NCI-H128 (cell line): Measurements from ENCODE around the gene ABTB2.
"Not testable (repeated sequence)": the region's sequence is repeated elsewhere in the genome, so short reads cannot be mapped to it uniquely, and the experiment has no call there.

Experiments
- DNase-seq: peaks from one replicate; lab custom pipeline; 2025; ENCODE audit not compliant: unreplicated experiment; lab: John Stamatoyannopoulos, UW

The ABTB2 gene

GRCh38 chr11:34357701-34358257 lies at the start of gene ABTB2:
Gene ABTB2, minus strand, starts transcription at chr11:34358010.
- peak; percentile 91 for DNase-seq

- no peak for DNase-seq
Observed at GRCh38 chr11:34407121-34407813, 49.5 kb upstream of the ABTB2 start.

GRCh38 chr11:34406413-34406812 lies 48.6 kb upstream of the ABTB2 start:
- no peak for DNase-seq

DNA sequence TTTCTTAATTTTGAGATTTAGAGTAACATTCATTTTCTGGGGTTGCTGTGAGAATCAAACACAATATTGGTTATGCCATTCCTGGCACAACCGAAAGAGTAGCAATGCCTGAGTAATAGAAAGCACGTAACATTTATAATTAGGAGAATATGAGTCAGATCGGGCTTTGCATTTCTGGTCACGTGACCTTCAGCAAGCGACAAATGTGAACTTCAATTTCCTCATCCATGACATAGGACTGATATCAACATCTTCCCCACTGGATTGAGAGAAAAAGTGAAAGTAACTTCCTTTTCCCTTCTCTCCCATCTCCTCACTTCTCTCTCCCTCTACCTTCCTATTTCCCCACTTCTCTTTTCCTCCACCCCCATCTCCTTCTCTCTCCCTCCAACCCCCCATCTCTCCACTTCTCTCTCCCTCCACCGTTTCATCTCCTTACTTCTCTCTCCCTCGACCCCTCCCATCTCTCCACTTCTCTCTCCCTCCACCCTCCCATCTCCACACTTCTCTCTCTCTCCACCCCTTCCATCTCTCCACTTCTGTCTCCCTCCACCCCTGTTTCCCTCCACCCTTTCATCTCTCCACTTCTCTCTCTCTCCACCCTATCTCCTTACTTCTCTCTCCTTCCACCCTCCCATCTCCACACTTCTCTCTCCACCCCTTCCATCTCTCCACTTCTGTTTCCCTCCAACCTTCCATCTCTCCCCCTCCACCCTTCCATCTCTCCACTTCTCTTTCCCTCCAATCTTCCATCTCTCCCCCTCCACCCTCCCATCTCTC lies 47.5 kb upstream of the ABTB2 start:
- no peak for DNase-seq

DNA sequence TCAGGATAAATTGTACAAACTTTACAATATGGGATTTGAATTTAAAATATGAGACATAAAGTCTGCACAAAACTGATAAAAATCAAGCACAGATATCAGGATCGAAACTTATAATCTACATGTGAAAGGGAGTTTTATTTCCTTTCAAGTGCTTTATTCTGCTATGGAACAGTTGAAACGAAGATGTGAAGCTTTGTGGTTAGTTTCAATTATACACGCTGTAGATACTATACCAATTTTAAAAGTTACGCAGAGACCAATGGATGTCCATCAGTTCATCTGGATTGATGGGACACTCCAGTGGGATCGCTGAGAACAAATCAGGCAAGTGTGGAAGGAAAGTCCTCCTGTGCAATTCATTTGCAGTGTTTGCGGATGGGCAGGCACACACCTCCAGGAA lies 46.5 kb upstream of the ABTB2 start:
- no peak for DNase-seq

DNA sequence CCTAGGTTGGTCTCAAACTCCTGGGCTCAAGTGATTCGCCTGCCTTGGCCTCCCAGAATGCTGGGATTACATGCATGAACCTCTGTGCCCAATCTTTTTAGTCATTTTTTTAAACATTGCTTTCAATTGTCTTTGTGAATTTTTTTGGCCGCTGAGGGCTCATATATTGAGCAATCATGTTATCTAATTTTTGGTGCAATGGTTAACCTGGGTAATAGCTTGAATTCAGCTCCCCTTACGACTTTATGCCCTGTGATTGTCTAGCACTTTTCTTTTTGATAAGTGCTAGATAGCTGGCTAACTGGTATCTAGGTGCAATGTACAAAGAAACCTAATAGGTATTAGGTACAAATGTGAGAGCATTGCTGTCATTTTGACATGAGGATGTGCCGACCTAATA lies 45.6 kb upstream of the ABTB2 start:
- DNase-seq: no peak

DNA sequence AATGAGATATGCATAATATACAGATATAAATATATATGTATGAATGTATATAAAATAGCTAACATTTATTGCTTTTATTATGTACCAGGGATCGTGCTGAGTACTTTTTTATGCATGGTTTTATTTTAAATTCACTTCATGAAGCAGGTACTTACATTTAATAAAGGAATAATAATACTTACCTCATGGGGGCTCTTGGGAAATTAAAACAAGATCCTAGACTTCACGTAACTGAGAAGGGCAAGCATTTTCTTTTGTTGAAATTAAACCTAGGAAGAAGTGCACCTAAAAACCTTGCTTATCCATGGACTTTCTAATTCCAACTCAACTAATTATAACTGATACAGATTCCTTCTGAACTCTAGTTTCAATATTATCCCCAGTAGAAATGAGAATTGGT lies 40.0 kb upstream of the ABTB2 start:
- DNase-seq: no peak

- no peak for DNase-seq
Observed at GRCh38 chr11:34397120-34397519, 39.3 kb upstream of the ABTB2 start.

GRCh38 chr11:34395916-34396550 lies 38.2 kb upstream of the ABTB2 start:
- DNase-seq: no peak

DNA sequence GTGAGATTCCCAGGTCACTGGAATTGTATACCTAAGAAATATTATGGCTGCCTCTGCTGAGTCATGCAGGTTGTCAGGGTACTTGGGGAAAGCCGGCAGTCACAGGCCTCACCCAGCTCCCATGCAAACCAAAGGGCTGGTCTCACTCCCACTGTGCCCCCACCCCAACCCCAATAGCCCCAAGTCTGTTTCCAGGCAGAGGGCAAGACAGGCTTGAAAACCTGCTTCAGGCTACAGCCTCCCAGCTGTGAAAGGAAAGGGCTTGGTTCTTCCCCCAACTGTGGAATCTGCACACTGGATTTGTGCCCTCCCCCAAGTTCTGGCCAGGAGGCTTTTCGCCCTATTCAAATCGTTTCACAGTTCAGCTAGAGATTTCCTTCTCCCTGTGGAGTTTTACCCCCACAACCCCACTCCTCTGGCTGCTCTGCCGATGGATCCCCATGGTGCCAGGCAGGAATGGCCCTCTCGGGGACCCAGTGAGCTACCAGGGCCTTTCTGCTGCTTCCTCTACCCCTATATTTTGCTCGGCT lies 37.0 kb upstream of the ABTB2 start:
- DNase-seq: no peak

GRCh38 chr11:34387653-34388052 lies 29.8 kb upstream of the ABTB2 start:
- no peak for DNase-seq

DNA sequence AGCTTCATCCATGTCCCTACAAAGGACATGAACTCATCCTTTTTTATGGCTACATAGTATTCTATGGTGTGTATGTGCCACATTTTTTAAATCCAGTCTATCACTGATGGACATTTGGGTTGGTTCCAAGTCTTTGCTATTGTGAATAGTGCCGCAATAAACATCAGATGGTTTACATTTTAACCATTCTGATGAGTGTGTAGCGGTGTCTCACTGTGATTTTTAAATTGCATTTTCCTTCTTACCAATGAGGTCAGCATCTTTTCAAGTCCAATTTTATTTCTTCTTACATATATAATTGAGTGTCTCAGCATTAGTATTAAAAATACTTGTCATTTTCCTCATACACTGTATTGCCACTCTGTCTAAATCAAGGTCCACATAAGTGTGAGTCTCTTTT lies 28.5 kb upstream of the ABTB2 start:
- not testable (repeated sequence) for DNase-seq

GRCh38 chr11:34382532-34383276 lies 24.9 kb upstream of the ABTB2 start:
- no peak for DNase-seq

DNA sequence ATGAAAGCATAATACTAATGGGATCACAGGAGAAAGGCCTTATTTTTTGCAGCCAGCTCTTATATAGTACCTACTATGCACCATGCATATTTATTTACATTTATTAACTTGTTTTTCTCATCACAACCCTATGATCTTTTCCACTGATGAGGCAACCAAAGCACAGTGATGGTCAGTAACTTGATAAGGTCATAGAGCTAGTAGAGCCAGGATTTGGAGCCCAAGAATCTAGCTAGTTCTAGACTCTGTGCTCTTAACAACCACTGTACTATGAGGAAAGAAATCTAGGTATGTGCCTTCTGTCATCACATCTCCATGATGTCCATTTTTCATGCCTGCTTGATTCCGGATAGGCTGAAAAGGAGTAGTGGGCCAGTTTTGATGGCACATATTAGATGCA lies 24.0 kb upstream of the ABTB2 start:
- no peak for DNase-seq

GRCh38 chr11:34380696-34381095 lies 22.9 kb upstream of the ABTB2 start:
- DNase-seq: no peak

- no peak for DNase-seq
Observed at GRCh38 chr11:34379539-34379938, 21.7 kb upstream of the ABTB2 start.

DNA sequence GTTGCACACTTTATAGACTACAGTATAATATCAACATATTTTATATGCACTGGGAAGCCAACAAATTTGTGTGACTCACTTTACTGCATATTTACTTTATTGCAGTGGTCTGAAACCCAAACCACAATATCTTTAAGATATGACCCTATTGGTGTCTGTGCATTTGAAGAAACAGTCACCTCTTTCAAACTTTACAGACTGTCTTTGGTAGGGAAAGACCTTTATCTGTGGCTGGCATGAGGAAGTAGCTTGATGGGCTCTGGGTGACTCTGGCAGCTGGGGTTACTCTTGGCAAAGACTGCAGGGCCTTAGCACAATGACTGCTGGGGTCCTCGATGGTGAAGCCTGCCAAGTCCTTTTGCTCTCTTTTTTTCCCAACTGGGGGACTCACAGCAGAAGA lies 21.3 kb upstream of the ABTB2 start:
- DNase-seq: no peak

DNA sequence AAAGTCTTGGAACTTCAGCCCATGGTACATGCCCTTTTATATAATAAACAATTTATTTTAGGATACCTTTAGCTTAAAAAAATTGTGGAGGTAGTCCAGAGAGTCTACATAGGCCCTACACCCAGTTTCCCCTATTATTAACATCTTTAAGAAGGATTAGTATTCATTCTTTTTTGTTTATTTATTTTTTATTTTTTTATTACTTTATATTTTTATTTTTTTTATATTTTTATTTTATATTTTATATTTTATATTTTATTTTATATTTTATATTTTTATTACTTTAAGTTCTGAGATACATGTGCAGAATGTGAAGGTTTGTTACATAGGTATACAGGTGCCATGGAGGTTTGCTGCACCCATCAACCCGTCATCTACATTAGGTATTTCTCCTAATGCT lies 15.9 kb upstream of the ABTB2 start:
- no peak for DNase-seq

DNA sequence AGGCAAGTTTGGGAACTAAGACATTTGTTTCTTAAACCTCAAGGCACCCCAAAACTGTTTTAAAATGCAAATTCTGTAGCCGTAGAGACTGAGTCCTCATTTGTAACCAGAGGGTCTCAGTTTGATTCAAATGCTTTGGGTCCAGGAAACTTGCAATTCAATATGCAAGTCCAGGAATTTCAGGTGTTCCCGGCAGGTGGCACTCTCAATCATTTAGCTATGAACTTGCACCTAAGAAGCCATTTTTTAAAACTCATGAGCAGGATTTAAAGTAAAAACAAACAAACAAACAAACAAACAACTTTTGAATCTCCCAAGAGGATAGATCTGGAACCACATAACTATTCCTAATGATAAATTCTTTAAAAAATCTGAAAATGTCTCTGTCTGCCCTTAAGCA lies 8.7 kb upstream of the ABTB2 start:
- DNase-seq: no peak

- no peak for DNase-seq
Observed at GRCh38 chr11:34364102-34364501, 6.3 kb upstream of the ABTB2 start.
